ENCODE data around the gene STX1A. TPM values are rescaled to one million over a fixed set of nuclear protein-coding genes. Genes with fewer than 3 reads are reported as not detected.
"Not testable (repeated sequence)": the region's sequence is repeated elsewhere in the genome, so short reads cannot be mapped to it uniquely, and the experiment has no call there.

Gene STX1A
- total RNA-seq, 1 experiment from 2014 or later = 66.3 TPM

- DNase-seq (ENCODE audit: extremely low read depth, low read depth) = no peak
Observed at GRCh38 chr7:73737491-73738219, 18.2 kb upstream of the STX1A start.

GRCh38 chr7:73736885-73737284 lies 17.4 kb upstream of the STX1A start:
- DNase-seq (ENCODE audit: extremely low read depth, low read depth) = no peak

- DNase-seq (ENCODE audit: extremely low read depth, low read depth) = no peak
Observed at GRCh38 chr7:73735528-73735905, 16.0 kb upstream of the STX1A start.

GRCh38 chr7:73734619-73735527 lies 15.4 kb upstream of the STX1A start:
- peak; percentile 95 for DNase-seq (ENCODE audit: extremely low read depth, low read depth)

- no peak for DNase-seq (ENCODE audit: extremely low read depth, low read depth)
Observed at GRCh38 chr7:73732397-73732796, 12.9 kb upstream of the STX1A start.

- DNase-seq (ENCODE audit: extremely low read depth, low read depth) = no peak
Observed at GRCh38 chr7:73730485-73730884, 11.0 kb upstream of the STX1A start.

- no peak for DNase-seq (ENCODE audit: extremely low read depth, low read depth)
Observed at GRCh38 chr7:73728551-73728950, 9.1 kb upstream of the STX1A start.

GRCh38 chr7:73727952-73728351 lies 8.5 kb upstream of the STX1A start:
- no peak for DNase-seq (ENCODE audit: extremely low read depth, low read depth)

GRCh38 chr7:73726083-73726466 lies 6.6 kb upstream of the STX1A start:
- no peak for DNase-seq (ENCODE audit: extremely low read depth, low read depth)

- no peak for DNase-seq (ENCODE audit: extremely low read depth, low read depth)
Observed at GRCh38 chr7:73723813-73724212, 4.3 kb upstream of the STX1A start.

GRCh38 chr7:73722785-73723184 lies 3.3 kb upstream of the STX1A start:
- DNase-seq (ENCODE audit: extremely low read depth, low read depth) = no peak

- DNase-seq (ENCODE audit: extremely low read depth, low read depth) = not testable (repeated sequence)
Observed at GRCh38 chr7:73722182-73722581, 2.7 kb upstream of the STX1A start.

GRCh38 chr7:73721377-73721817 lies 1.9 kb upstream of the STX1A start:
- DNase-seq (ENCODE audit: extremely low read depth, low read depth) = no peak

GRCh38 chr7:73720443-73720842 lies 974 bp upstream of the STX1A start:
- not testable (repeated sequence) for DNase-seq (ENCODE audit: extremely low read depth, low read depth)

GRCh38 chr7:73719806-73720169 lies 319 bp upstream of the STX1A start:
- no peak for DNase-seq (ENCODE audit: extremely low read depth, low read depth)

- no peak for DNase-seq (ENCODE audit: extremely low read depth, low read depth)
Observed at GRCh38 chr7:73718438-73718881, 1.0 kb downstream of the STX1A start.

- DNase-seq (ENCODE audit: extremely low read depth, low read depth) = peak; percentile 93
Observed at GRCh38 chr7:73717991-73718405, 1.5 kb downstream of the STX1A start.

GRCh38 chr7:73717025-73717807 lies 2.3 kb downstream of the STX1A start:
- no peak for DNase-seq (ENCODE audit: extremely low read depth, low read depth)

- no peak for DNase-seq (ENCODE audit: extremely low read depth, low read depth)
Observed at GRCh38 chr7:73716318-73716890, 3.1 kb downstream of the STX1A start.

- peak; percentile 97 for DNase-seq (ENCODE audit: extremely low read depth, low read depth)
Observed at GRCh38 chr7:73715648-73716317, 3.7 kb downstream of the STX1A start.

All from NCI-H460 (cell line).